BE2C (cell line): ENCODE results near the gene DOC2B.
"Not testable (repeated sequence)": the region's sequence is repeated elsewhere in the genome, so short reads cannot be mapped to it uniquely, and the experiment has no call there.

ENCODE experiments used
- DNase-seq: peaks from one replicate; pipeline ENCODE4 v3.0.0-alpha.2; 2020
- H3K27me3 ChIP-seq: fragments of 250-450 bp; sonication (Bioruptor Pico); 2 replicates; pipeline ENCODE4 v1.5.1; 2020; ENCODE audit warnings: mild to moderate bottlenecking
- H3K36me3 ChIP-seq: fragments of 250-450 bp; sonication (Bioruptor Pico); 2 replicates; pipeline ENCODE4 v1.5.1; 2020; ENCODE audit warnings: mild to moderate bottlenecking
- H3K4me1 ChIP-seq: fragments of 250-450 bp; sonication (Bioruptor Pico); 2 replicates; pipeline ENCODE4 v1.5.1; 2020
- H3K4me3 ChIP-seq: 2 replicates; pipeline ENCODE4 v1.5.1; 2011; ENCODE audit warnings: low read depth, low read length
- H3K9me3 ChIP-seq: fragments of 250-450 bp; sonication (Bioruptor Pico); 2 replicates; pipeline ENCODE4 v1.5.1; 2020
- TF ChIP-seq, protein P1 (sequence below): IDR thresholded peaks from 2 replicates; pipeline ENCODE4 v1.5.1; 2012; ENCODE audit warnings: mild to moderate bottlenecking, low read depth, low read length

DOC2B gene

GRCh38 chr17:204427-205147 is 23.1 kb upstream of the DOC2B start:
- TF ChIP-seq, protein P1, sequence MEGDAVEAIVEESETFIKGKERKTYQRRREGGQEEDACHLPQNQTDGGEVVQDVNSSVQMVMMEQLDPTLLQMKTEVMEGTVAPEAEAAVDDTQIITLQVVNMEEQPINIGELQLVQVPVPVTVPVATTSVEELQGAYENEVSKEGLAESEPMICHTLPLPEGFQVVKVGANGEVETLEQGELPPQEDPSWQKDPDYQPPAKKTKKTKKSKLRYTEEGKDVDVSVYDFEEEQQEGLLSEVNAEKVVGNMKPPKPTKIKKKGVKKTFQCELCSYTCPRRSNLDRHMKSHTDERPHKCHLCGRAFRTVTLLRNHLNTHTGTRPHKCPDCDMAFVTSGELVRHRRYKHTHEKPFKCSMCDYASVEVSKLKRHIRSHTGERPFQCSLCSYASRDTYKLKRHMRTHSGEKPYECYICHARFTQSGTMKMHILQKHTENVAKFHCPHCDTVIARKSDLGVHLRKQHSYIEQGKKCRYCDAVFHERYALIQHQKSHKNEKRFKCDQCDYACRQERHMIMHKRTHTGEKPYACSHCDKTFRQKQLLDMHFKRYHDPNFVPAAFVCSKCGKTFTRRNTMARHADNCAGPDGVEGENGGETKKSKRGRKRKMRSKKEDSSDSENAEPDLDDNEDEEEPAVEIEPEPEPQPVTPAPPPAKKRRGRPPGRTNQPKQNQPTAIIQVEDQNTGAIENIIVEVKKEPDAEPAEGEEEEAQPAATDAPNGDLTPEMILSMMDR = no peak
- DNase-seq = no peak
- Histone ChIP-seq H3K36me3 (no peaks in the 10 kb centered on the region), H3K4me3 (no peak overlapping the region), H3K9me3 (no peaks in the 10 kb centered on the region), H3K4me1 (no peaks in the 10 kb centered on the region), H3K27me3 (no peaks in the 10 kb centered on the region)

DNA sequence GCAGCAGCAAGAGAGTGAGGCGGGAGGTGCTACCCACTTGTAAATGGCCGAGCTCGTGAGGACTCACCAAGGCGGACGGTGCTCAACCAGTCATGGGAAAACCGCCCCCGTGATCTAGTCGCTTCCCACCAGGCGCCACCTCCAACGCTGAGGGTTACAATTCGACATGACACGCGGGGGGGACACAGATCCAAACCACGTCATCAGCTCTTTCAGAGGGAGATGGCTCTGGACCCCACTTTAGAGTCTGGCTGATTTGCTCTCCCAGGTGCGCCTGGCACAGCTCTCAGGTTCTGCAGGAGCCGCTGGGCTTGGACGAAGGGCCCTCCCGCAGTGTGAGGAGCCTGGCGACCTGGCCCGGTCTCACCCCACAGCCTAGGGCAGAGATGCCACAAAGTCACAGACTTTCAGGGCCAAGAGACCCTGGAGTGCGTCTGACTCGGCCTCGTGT is 21.1 kb upstream of the DOC2B start:
- no peaks in the 10 kb centered on the region for H3K4me1 ChIP-seq
- no peaks in the 10 kb centered on the region for H3K9me3 ChIP-seq
- TF ChIP-seq, protein P1 = no peak
- no peak for DNase-seq
- H3K36me3 ChIP-seq = no peaks in the 10 kb centered on the region
- no peaks in the 10 kb centered on the region for H3K27me3 ChIP-seq
- no peak overlapping the region for H3K4me3 ChIP-seq

DNA sequence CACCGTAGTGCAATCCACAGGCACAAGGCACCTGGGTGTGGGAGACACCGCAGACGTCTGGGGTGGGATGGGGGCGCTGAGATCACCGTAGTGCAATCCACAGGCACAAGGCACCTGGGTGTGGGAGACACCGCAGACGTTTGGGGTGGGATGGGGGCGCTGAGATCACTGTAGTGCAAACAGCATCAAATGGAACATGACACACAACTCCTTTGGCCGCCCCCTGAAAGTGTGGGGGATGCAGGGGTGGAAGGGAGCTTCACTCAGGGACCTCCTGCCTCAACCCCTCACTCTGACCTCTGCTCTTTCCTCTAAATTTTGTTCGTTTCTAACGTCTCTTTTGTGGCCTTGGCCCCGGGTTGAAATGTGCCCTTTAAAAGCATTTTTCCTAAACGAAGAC is 20.3 kb upstream of the DOC2B start:
- not testable (repeated sequence) for H3K36me3 ChIP-seq, DNase-seq, H3K4me3 ChIP-seq, H3K27me3 ChIP-seq, H3K9me3 ChIP-seq, H3K4me1 ChIP-seq

DNA sequence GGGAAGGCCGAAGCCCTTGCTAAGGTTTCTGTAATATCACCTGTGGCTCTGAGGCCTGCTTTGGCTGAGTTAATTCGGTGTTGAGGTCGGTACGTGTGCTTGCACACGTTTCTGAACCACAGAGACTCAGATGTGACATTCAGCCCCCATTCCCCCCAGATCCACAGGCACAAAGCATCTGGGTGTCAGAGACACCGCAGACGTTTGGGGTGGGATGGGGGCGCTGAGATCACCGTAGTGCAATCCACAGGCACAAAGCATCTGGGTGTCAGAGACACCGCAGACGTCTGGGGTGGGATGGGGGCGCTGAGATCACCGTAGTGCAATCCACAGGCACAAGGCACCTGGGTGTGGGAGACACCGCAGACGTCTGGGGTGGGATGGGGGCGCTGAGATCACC is 19.8 kb upstream of the DOC2B start:
- H3K36me3 ChIP-seq, H3K27me3 ChIP-seq, H3K9me3 ChIP-seq, H3K4me3 ChIP-seq, H3K4me1 ChIP-seq, DNase-seq: not testable (repeated sequence)

DNA sequence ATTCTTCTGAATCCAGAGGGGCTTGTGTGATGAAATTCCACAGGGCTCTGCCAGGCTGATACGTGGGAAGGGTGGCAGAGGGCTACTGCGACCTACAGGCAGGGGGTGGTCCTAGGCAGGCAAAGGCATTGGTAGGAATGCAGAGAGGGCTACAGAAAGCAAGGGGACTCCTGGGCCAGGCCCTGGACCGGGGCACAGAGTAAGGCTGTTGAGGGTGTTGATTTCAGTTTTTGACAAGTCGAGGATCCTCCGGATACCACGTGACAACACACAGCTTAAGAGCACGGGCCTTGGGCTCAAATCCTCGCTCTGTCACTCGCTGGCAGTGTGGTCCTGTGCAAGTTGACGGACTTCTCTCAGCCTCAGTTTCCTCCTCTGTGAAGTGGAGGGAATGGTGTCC is 19.1 kb upstream of the DOC2B start:
- no peaks in the 10 kb centered on the region for H3K9me3 ChIP-seq
- H3K4me3 ChIP-seq = no peak overlapping the region
- no peaks in the 10 kb centered on the region for H3K27me3 ChIP-seq
- H3K4me1 ChIP-seq = no peaks in the 10 kb centered on the region
- no peaks in the 10 kb centered on the region for H3K36me3 ChIP-seq
- no peak for DNase-seq
- TF ChIP-seq, protein P1 = no peak

- TF ChIP-seq, protein P1 = no peak
- Histone ChIP-seq H3K36me3 (no peaks in the 10 kb centered on the region), H3K4me3 (no peak overlapping the region), H3K9me3 (no peaks in the 10 kb centered on the region), H3K27me3 (no peaks in the 10 kb centered on the region), H3K4me1 (no peaks in the 10 kb centered on the region)
- no peak for DNase-seq
Observed at GRCh38 chr17:199806-200545, 18.5 kb upstream of the DOC2B start.

DNA sequence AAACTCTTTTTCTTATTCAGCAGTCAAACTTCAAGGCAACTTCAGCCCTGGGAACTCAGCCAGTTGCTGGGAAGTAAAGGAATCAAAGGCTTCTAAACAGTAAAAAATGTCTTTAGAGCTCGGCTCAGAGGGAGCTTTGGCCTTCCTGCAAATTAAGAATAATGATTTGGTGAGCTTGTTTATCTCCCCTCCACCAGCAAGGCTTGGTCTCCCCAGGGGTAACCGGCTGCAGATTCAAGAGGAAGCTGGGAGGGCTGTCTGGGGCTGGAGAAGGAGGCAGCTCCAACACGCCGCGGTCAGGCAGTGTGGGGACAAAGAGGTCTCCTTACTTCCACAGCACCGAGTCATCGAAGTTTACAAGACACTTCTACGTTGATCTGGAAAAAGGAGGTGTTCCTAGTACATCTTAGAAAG is 17.7 kb upstream of the DOC2B start:
- no peak for DNase-seq
- TF ChIP-seq, protein P1 = no peak
- H3K27me3 ChIP-seq = no peaks in the 10 kb centered on the region

DNA sequence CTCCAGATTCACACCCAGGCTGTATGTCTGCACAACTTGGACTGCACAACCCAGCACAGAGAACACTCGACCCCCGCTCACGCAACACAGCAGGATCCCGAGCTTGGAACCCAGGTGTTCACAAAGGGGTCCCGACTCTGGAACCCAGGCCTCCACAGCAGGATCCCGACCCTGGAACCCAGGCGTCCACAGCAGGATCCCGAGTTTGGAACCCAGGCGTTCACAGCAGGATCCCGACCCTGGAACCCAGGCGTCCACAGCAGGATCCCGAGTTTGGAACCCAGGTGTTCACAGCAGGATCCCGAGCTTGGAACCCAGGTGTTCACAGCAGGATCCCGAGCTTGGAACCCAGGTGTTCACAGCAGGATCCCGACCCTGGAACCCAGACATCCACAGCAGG is 16.8 kb upstream of the DOC2B start:
- H3K9me3 ChIP-seq, DNase-seq, H3K27me3 ChIP-seq, H3K4me3 ChIP-seq, H3K4me1 ChIP-seq, H3K36me3 ChIP-seq: not testable (repeated sequence)

More for the DNA sequence above, 17.7 kb upstream of the DOC2B start:
- H3K4me1 ChIP-seq = no peaks in the 10 kb centered on the region
- no peak overlapping the region for H3K4me3 ChIP-seq
- H3K36me3 ChIP-seq = no peaks in the 10 kb centered on the region
- H3K9me3 ChIP-seq = no peaks in the 10 kb centered on the region
